ENCODE data around the gene MESD.

The MESD gene

GRCh38 chr15:80946576-80946975 is 43.0 kb downstream of the MESD start:
- DNase-seq (ENCODE audit: low read depth in 2 of 2), result peak in 1 of 2 donors; percentile 27
- H3K4me3 ChIP-seq (replicated peaks in 1 of 2; ENCODE audit: low read depth in 2 of 2, low read length in 2 of 2), result no peak overlapping the region

DNA sequence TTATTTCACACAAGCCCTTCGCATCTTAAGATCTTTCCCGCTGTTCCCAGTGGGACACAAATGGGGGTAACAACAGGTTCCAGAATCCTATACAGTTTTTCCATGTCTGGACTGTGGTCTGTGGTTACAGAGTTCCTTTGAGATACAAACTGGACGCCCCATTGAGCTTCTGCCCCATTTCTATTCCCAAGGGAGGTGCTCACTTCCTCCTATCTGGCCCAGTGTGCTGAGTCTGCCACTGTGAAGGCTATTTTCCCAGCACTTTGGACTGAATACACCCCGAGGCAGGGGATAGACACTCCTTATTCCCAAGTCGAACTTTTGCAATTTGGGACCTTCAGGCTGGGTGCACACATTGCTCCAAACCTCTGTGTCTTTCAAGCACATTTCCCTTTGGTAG is 44.0 kb downstream of the MESD start:
- no peak overlapping the region for H3K4me3 ChIP-seq (replicated peaks in 1 of 2; ENCODE audit: low read depth in 2 of 2, low read length in 2 of 2)
- peak in 1 of 2 donors; percentile 26 for DNase-seq (ENCODE audit: low read depth in 2 of 2)
- no peak for TF ChIP-seq CTCF (IDR thresholded peaks at IDR 0.05; ENCODE audit: low read depth, low read length)

More at GRCh38 chr15:80946576-80946975, 43.0 kb downstream of the MESD start:
- TF ChIP-seq CTCF (IDR thresholded peaks at IDR 0.05; ENCODE audit: low read depth, low read length), result no peak

GRCh38 chr15:80944818-80945217 is 44.8 kb downstream of the MESD start:
- TF ChIP-seq CTCF (IDR thresholded peaks at IDR 0.05; ENCODE audit: low read depth, low read length), result no peak
- no peak overlapping the region for H3K4me3 ChIP-seq (replicated peaks in 1 of 2; ENCODE audit: low read depth in 2 of 2, low read length in 2 of 2)

DNA sequence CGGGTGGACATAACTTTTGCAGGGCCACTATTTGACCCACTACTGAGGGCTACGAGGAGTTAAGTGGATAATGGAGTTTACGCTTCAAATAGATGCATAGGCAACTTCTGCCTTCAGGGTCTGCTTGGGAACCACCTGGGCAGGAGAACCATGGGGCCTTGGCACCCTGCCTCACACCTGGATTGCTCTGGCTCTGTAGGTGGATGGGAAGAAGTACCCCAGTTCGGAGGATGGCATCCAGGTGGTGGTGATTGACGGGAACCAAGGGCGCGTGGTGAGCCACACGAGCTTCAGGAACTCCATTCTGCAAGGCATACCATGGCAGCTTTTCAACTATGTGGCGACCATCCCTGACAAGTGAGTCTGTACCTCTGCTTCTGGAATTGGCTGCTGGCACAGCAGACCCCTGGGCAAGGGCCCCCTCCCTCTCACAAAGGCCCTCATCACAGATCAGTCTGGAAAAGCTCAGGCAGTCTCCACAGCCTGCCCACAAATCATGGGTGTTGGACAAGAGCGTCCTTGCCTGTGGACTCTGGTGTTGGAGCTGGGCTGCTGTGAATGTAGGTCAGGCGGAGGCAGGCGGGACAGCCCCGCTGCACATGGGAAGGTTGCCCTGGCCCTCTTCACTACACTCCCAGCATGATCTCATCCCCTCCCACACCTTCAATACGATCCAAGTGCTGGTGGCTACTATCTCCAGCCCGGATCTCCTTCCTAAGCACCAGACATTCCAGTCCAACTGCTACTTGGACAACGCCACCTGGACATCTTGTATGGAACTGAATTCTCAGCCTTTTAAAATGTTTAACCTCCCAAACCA is 46.7 kb downstream of the MESD start:
- TF ChIP-seq CTCF (IDR thresholded peaks at IDR 0.05; ENCODE audit: low read depth, low read length), result no peak
- no peak for DNase-seq (ENCODE audit: low read depth in 2 of 2)
- H3K4me3 ChIP-seq (replicated peaks in 1 of 2; ENCODE audit: low read depth in 2 of 2, low read length in 2 of 2), result no peak overlapping the region

More at GRCh38 chr15:80944818-80945217, 44.8 kb downstream of the MESD start:
- no peak for DNase-seq (ENCODE audit: low read depth in 2 of 2)

- no peak overlapping the region for H3K4me3 ChIP-seq (replicated peaks in 1 of 2; ENCODE audit: low read depth in 2 of 2, low read length in 2 of 2)
- DNase-seq (ENCODE audit: low read depth in 2 of 2), result no peak
- TF ChIP-seq CTCF (IDR thresholded peaks at IDR 0.05; ENCODE audit: low read depth, low read length), result no peak
These were observed 47.4 kb downstream of the MESD start for GRCh38 chr15:80942266-80942665.

DNA sequence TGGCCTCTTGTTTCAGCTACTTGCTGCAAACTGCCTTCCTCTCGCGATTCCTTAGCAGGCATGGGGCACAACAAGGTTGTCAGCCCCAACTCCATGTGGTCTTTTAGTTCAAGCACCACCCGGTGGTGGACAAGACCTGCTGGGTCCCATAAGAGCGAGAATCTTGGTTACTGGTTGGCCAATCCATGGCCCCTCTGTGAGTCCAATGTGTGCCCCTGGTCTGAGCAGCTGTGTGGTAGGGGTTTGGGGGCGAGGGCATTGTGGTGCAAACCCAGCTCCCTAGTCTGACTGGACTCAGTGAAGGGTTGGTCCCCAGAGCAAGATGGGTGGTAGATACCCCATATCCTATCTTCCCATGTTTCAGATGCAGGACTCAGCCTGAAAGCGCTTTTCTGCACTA is 48.8 kb downstream of the MESD start:
- no peak overlapping the region for H3K4me3 ChIP-seq (replicated peaks in 1 of 2; ENCODE audit: low read depth in 2 of 2, low read length in 2 of 2)
- no peak for DNase-seq (ENCODE audit: low read depth in 2 of 2)
- TF ChIP-seq CTCF (IDR thresholded peaks at IDR 0.05; ENCODE audit: low read depth, low read length), result no peak
